Measurements from ENCODE around the gene COLEC11. TPM values are rescaled to one million over a fixed set of nuclear protein-coding genes. Genes with fewer than 3 reads are reported as not detected.

COLEC11 gene
- polyA plus RNA-seq, 1 donor (not counting 4 experiments of a cell fraction or from before 2014, with no cell fraction given): not detected

DNA sequence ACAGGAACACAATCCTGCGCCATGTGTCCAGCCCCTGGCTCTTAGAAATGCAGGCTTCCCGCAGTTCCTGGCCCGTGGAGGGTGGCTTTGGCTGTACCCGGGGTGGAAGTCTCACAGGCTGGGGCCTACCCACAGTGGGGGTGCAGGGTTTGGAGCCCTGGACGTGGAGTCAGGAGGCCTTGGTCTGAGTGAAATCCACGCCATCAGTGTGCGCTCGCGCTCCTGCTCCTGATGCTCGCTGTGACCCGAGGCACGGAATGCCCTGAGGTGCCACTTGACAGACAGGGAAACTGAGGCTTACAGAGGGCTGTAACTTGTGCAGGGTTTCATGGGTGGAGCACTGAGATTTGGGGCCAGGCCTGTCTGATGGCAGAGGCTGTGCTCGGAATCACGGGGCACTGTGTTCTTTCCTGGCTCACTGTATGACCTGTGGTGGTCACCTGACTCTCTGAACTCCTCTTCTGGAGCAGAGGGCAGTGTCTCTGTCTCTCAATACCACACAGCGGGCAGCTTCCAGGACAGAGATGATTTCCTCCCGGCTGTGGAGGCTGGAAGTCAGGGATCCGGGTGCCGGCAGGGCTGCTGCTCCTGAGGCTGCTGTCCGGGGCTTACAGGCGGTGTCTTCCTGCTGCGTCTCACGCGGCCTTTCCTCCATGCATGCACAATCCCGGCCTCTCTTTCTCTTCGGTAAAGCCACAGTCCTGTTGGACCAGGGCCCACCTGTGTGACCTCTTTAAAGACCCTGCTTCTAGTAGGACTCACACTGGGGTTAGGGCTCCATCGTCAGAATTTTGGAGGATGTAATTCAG is 37.1 kb downstream of the COLEC11 start:
- Histone ChIP-seq H4K20me1 (ENCODE audit: control insufficient read depth, extremely low read depth, insufficient read depth, low read length) (no peaks in the 10 kb centered on the region), H3K27me3 (ENCODE audit: control insufficient read depth, extremely low read depth, insufficient read depth, low read length) (peaks cover 2% of the 10 kb centered on the region), H3K9me3 (ENCODE audit: control insufficient read depth, low read depth, low read length) (no peaks in the 10 kb centered on the region), H3K4me3 (ENCODE audit: control insufficient read depth in 2 of 3, extremely low read depth in 1 of 3, insufficient read depth in 2 of 3, low read depth in 1 of 3, low read length in 3 of 3) (no peak overlapping the region), H3K79me2 (ENCODE audit: control insufficient read depth, insufficient read depth, low read length) (no peaks in the 10 kb centered on the region), H3K27ac (ENCODE audit: control insufficient read depth, insufficient read depth, low read length) (no peak overlapping the region), H3K36me3 (ENCODE audit: control insufficient read depth in 2 of 2, extremely low read depth in 1 of 2, insufficient read depth in 2 of 2, low read length in 2 of 2) (no peaks in the 10 kb centered on the region), H3K9ac (ENCODE audit: control insufficient read depth, extremely low read depth, insufficient read depth, low read length) (no peak overlapping the region), H3K9me1 (ENCODE audit: control insufficient read depth, extremely low read depth, insufficient read depth, low read length) (no peaks in the 10 kb centered on the region), H3K4me2 (ENCODE audit: control insufficient read depth, extremely low read depth, insufficient read depth, low read depth, low read length) (no peak overlapping the region), H2AFZ (ENCODE audit: control insufficient read depth, low read length) (no peak overlapping the region), H3K4me1 (ENCODE audit: control insufficient read depth, extremely low read depth, insufficient read depth, low read length) (peaks cover 12% of the 10 kb centered on the region)
- no peak for TF ChIP-seq CTCF (optimal IDR thresholded peaks at IDR 0.05 in 1 of 3, IDR thresholded peaks at IDR 0.05 in 1 of 3, conservative IDR thresholded peaks at IDR 0.05 in 1 of 3; ENCODE audit: extremely low read depth in 1 of 3, insufficient read depth in 2 of 3, low read length in 3 of 3)
- dilution Hi-C loops (cut with MboI; ENCODE audit: extremely low pct_ligation_motif_present, low sequenced_read_pairs): no loop called here
- DNase-seq (ENCODE audit: low read depth, low spot score): no peak
- FAIRE-seq: no peak

GRCh38 chr2:3633089-3633981 is 38.4 kb downstream of the COLEC11 start:
- dilution Hi-C loops (cut with MboI; ENCODE audit: extremely low pct_ligation_motif_present, low sequenced_read_pairs): no loop called here
- no peak overlapping the region for H2AFZ ChIP-seq (ENCODE audit: control insufficient read depth, low read length)
- peaks cover 10% of the 10 kb centered on the region for H3K27me3 ChIP-seq (ENCODE audit: control insufficient read depth, extremely low read depth, insufficient read depth, low read length)
- H3K36me3 ChIP-seq (ENCODE audit: control insufficient read depth in 2 of 2, extremely low read depth in 1 of 2, insufficient read depth in 2 of 2, low read length in 2 of 2): no peaks in the 10 kb centered on the region
- DNase-seq (ENCODE audit: low read depth, low spot score) (peak; percentile 73), FAIRE-seq (peak; percentile 98)
- no peak overlapping the region for H3K9ac ChIP-seq (ENCODE audit: control insufficient read depth, extremely low read depth, insufficient read depth, low read length)
- H3K4me3 ChIP-seq (ENCODE audit: control insufficient read depth in 2 of 3, extremely low read depth in 1 of 3, insufficient read depth in 2 of 3, low read depth in 1 of 3, low read length in 3 of 3): no peak overlapping the region
- TF ChIP-seq CTCF (optimal IDR thresholded peaks at IDR 0.05 in 1 of 3, IDR thresholded peaks at IDR 0.05 in 1 of 3, conservative IDR thresholded peaks at IDR 0.05 in 1 of 3; ENCODE audit: extremely low read depth in 1 of 3, insufficient read depth in 2 of 3, low read length in 3 of 3): no peak
- H4K20me1 ChIP-seq (ENCODE audit: control insufficient read depth, extremely low read depth, insufficient read depth, low read length): no peaks in the 10 kb centered on the region
- H3K4me1 ChIP-seq (ENCODE audit: control insufficient read depth, extremely low read depth, insufficient read depth, low read length): peaks cover 12% of the 10 kb centered on the region
- no peak overlapping the region for H3K27ac ChIP-seq (ENCODE audit: control insufficient read depth, insufficient read depth, low read length)
- H3K9me1 ChIP-seq (ENCODE audit: control insufficient read depth, extremely low read depth, insufficient read depth, low read length): no peaks in the 10 kb centered on the region
- H3K79me2 ChIP-seq (ENCODE audit: control insufficient read depth, insufficient read depth, low read length): no peaks in the 10 kb centered on the region
- H3K4me2 ChIP-seq (ENCODE audit: control insufficient read depth, extremely low read depth, insufficient read depth, low read depth, low read length): no peak overlapping the region
- H3K9me3 ChIP-seq (ENCODE audit: control insufficient read depth, low read depth, low read length): no peaks in the 10 kb centered on the region

All from keratinocyte (primary cell).